Caco-2 (cell line): ENCODE measurements around the gene KIFAP3. TPM values are rescaled to one million over a fixed set of nuclear protein-coding genes. Genes with fewer than 3 reads are reported as not detected.
"Not testable (repeated sequence)": the region's sequence is repeated elsewhere in the genome, so short reads cannot be mapped to it uniquely, and the experiment has no call there.

ENCODE experiments used
- BruUV-seq: library from RNA; stranded (reverse); fragments of 400-500 nt; replicated peaks from 2 replicates; lab custom pipeline; 2021; lab: Mats Ljungman, UMichigan
- CTCF ChIA-PET: fragments of 300-600 bp; sonication (Branson Sonifier 250); formaldehyde crosslinking; loops from one replicate; lab custom pipeline; 2022; ENCODE audit warnings: antibody characterized with exemption; lab: Charles Lee
- POLR2A ChIA-PET: fragments of 300-600 bp; sonication (Branson Sonifier 250); formaldehyde crosslinking; loops from one replicate; lab custom pipeline; 2022; ENCODE audit warnings: antibody characterized with exemption; lab: Charles Lee
- DNase-seq, 2 experiments: peaks; one replicate each; pipeline versions ENCODE4 v3.0.0 to v3.0.0-alpha.2; 2020 to 2022
- H3K27me3 ChIP-seq: replicated peaks from 2 replicates; pipeline ENCODE4 v1.6.0; 2011; ENCODE audit warnings: low read length; ENCODE audit not compliant: control insufficient read depth, insufficient read depth
- H3K36me3 ChIP-seq: 2 replicates; pipeline ENCODE4 v1.5.1; 2011; ENCODE audit warnings: low read length; ENCODE audit not compliant: control insufficient read depth, insufficient read depth
- H3K4me1 ChIP-seq: fragments of 250-450 bp; sonication (Bioruptor Pico); 2 replicates; pipeline ENCODE4 v1.5.1; 2020; ENCODE audit warnings: mild to moderate bottlenecking
- H3K4me3 ChIP-seq: 2 replicates; pipeline ENCODE4 v1.5.1; 2011; ENCODE audit warnings: low read depth, mild to moderate bottlenecking, control low read depth, low read length
- H3K9me3 ChIP-seq: fragments of 250-450 bp; sonication (Bioruptor Pico); 2 replicates; pipeline ENCODE4 v1.5.1; 2020; ENCODE audit warnings: mild to moderate bottlenecking, moderate library complexity
- H3K27ac Mint-ChIP-seq: one replicate; pipeline ENCODE4 v1.8.0; 2022; ENCODE audit warnings: mixed read lengths; ENCODE audit not compliant: unreplicated experiment
- H3K27me3 Mint-ChIP-seq: one replicate; pipeline ENCODE4 v1.8.0; 2022; ENCODE audit warnings: mixed read lengths; ENCODE audit not compliant: insufficient read depth, unreplicated experiment
- H3K36me3 Mint-ChIP-seq: one replicate; pipeline ENCODE4 v1.8.0; 2022; ENCODE audit warnings: mild to moderate bottlenecking, mixed read lengths; ENCODE audit not compliant: insufficient read depth, unreplicated experiment
- H3K4me1 Mint-ChIP-seq: one replicate; pipeline ENCODE4 v1.8.0; 2022; ENCODE audit warnings: low read depth, mixed read lengths; ENCODE audit not compliant: unreplicated experiment
- H3K4me3 Mint-ChIP-seq: one replicate; pipeline ENCODE4 v1.8.0; 2022; ENCODE audit warnings: mild to moderate bottlenecking, moderate library complexity, mixed read lengths; ENCODE audit not compliant: unreplicated experiment
- H3K9me3 Mint-ChIP-seq: one replicate; pipeline ENCODE4 v1.8.0; 2022; ENCODE audit warnings: mixed read lengths; ENCODE audit not compliant: unreplicated experiment
- CTCF ChIP-seq, 2 experiments: fragments of 200-600 bp in 1 of 2; IDR thresholded peaks; 1 replicate in 1 of 2; 2 replicates in 1 of 2; pipeline versions ENCODE4 v1.5.1 to v1.8.0; 2011 to 2022; ENCODE audit warnings: antibody characterized with exemption in 1 of 2, control low read depth in 1 of 2, inconsistent platforms in 1 of 2, low read depth in 1 of 2, low read length in 1 of 2, mild to moderate bottlenecking in 1 of 2, moderate library complexity in 1 of 2; ENCODE audit not compliant: insufficient read depth in 1 of 2, severe bottlenecking in 1 of 2, unreplicated experiment in 1 of 2
- intact Hi-C: fragments of 100-400 bp; cut with micrococcal nuclease; formaldehyde crosslinking; loops from one replicate; pipeline ENCODE4 v1.10.0; 2022; ENCODE audit not compliant: unreplicated experiment
- total RNA-seq: library from RNA; stranded (reverse); gene quantifications from 2 replicates; pipeline ENCODE4 v1.2.3, GENCODE V29; 2022

Gene KIFAP3
- total RNA-seq, 1 experiment from 2014 or later = 10.9 TPM

DNA sequence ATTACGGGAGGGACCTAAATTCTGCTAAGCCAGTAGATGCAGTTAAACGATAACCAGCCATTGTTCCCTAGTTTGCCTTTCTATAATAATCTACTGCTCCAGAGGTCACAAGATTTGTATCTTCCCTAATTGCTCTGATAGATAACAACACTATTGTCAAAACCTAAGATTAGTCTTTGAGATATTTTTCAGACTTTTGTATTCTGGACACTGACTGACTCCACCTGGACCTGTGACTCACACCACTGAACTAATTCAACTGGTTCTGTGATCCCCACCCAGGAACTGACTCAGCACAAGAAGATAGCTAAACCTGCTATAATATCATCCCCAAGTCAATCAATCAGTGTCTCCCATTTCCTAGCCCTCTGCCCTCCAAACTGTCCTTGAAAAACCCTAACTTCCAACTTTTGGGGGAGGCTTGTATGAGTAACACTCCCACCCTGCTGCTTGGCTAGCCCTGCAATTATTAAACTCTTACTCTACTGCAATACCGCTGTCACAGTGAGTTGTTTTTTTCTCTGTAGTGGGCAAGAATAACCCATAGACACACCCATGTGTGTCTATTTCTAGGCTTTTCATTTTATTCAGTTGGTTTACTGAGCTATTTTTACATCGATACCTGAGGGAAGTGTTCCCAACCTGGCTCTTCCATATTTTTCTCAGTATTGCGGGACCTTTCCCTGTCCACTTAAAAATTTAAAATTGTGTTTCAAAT is 11.2 kb downstream of the KIFAP3 start:
- Mint-ChIP-seq H3K27ac (no peak overlapping the region), H3K4me3 (no peak overlapping the region), H3K9me3 (peaks cover 14% of the 10 kb centered on the region), H3K36me3 (no peaks in the 10 kb centered on the region), H3K4me1 (peaks cover 18% of the 10 kb centered on the region), H3K27me3 (no peaks in the 10 kb centered on the region)
- TF ChIP-seq CTCF (IDR thresholded peaks at IDR 0.05; ENCODE audit: insufficient read depth in 1 of 2, low read depth in 1 of 2, low read length in 1 of 2, severe bottlenecking in 1 of 2, unreplicated experiment in 1 of 2) = no peak
- DNase-seq = peak; percentile 16 to 41
- ChIA-PET POLR2A (no interaction called here), CTCF (no interaction called here)
- Histone ChIP-seq H3K4me1 (peaks cover 6% of the 10 kb centered on the region; the same call in 1 of the 2 replicates), H3K9me3 (peaks cover 7% of the 10 kb centered on the region; the same call in 1 of the 2 replicates), H3K4me3 (no peak overlapping the region), H3K27me3 (no peaks in the 10 kb centered on the region), H3K36me3 (no peaks in the 10 kb centered on the region)
- no TSS peak for BruUV-seq
- intact Hi-C loops = no loop called here

GRCh38 chr1:170061676-170062075 is 12.8 kb downstream of the KIFAP3 start:
- Mint-ChIP-seq H3K9me3 (peaks cover 14% of the 10 kb centered on the region), H3K4me1 (peaks cover 11% of the 10 kb centered on the region)
- H3K9me3 ChIP-seq, CTCF ChIA-PET, intact Hi-C loops, H3K36me3 ChIP-seq, H3K4me3 Mint-ChIP-seq, POLR2A ChIA-PET, H3K27me3 Mint-ChIP-seq, DNase-seq, H3K36me3 Mint-ChIP-seq, H3K27ac Mint-ChIP-seq, H3K4me1 ChIP-seq, H3K27me3 ChIP-seq, H3K4me3 ChIP-seq, BruUV-seq: not testable (repeated sequence)

- H3K4me3 ChIP-seq, H3K4me3 Mint-ChIP-seq, H3K36me3 ChIP-seq, BruUV-seq, POLR2A ChIA-PET, H3K9me3 ChIP-seq, H3K27ac Mint-ChIP-seq, H3K27me3 ChIP-seq, CTCF ChIA-PET, intact Hi-C loops, DNase-seq, H3K4me1 ChIP-seq, H3K27me3 Mint-ChIP-seq, H3K36me3 Mint-ChIP-seq: not testable (repeated sequence)
- peaks cover 14% of the 10 kb centered on the region for H3K9me3 Mint-ChIP-seq
- H3K4me1 Mint-ChIP-seq = peaks cover 11% of the 10 kb centered on the region
Measured at GRCh38 chr1:170060015-170060520, 14.4 kb downstream of the KIFAP3 start.

DNA sequence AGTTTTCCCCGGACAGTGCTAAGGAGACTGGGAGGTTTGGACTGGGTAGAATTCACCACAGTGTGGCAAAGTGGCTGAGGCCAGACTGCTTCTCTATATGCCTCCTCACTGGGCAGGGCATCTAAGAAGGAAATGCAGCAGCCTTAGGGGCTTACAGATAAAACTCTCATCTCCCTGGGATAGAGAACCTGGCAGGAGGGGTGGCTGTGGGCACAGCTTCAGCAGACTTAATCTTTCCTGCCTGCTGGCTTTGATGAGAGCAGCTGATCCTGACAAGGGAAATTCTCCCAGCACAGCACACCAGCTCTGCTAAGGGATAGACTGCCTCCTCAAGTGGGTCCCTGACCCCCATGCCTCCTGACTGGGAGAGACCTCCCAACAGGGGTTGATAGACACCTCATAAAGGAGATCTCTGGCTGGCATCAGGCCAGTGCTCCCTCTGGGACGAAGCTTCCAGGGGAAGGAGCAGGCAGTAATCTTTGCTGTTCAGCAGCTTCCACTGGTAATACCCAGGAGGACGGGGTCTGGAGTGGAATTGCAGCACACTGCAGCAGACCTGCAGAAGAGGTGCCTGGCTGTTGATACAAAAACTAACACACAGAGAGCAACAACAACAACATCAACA is 25.2 kb downstream of the KIFAP3 start:
- Mint-ChIP-seq H3K4me3 (no peak overlapping the region), H3K9me3 (no peaks in the 10 kb centered on the region), H3K27ac (no peak overlapping the region), H3K36me3 (no peaks in the 10 kb centered on the region), H3K27me3 (no peaks in the 10 kb centered on the region), H3K4me1 (no peaks in the 10 kb centered on the region)
- no peaks in the 10 kb centered on the region for H3K27me3 ChIP-seq
- DNase-seq = no peak
- no TSS peak for BruUV-seq
- no peak for TF ChIP-seq CTCF (IDR thresholded peaks at IDR 0.05; ENCODE audit: insufficient read depth in 1 of 2, low read depth in 1 of 2, low read length in 1 of 2, severe bottlenecking in 1 of 2, unreplicated experiment in 1 of 2)
- no peak overlapping the region for H3K4me3 ChIP-seq
- CTCF ChIA-PET = no interaction called here
- no peaks in the 10 kb centered on the region for H3K4me1 ChIP-seq
- POLR2A ChIA-PET = no interaction called here
- no peaks in the 10 kb centered on the region for H3K36me3 ChIP-seq
- no peaks in the 10 kb centered on the region for H3K9me3 ChIP-seq
- intact Hi-C loops = no loop called here
